ENCODE data around the gene PIK3R3. TPM values are rescaled to one million over a fixed set of nuclear protein-coding genes. Genes with fewer than 3 reads are reported as not detected.

The PIK3R3 gene
- total RNA-seq, 1 experiment from 2014 or later: 1.8 TPM

DNA sequence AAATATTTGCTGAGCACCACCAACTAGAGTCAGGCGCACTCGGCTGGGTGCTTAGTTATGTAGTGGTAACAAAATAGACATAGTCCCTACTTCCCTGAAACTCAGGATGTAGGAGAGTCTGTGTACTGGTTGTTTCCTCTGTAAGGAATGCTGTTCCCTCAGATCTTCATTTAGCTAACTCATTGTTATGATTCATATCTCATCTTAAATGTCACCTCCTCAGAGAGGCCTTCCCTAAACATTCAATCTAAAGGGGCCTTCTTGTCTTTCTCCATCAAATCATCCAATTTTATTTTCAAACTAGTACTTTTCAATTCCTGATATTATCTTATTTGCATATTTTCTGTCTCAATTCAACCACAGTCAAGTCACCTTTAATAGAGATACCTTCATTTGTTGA lies 132.9 kb downstream of the PIK3R3 start:
- DNase-seq (ENCODE audit: extremely low read depth, low read depth): no peak

DNA sequence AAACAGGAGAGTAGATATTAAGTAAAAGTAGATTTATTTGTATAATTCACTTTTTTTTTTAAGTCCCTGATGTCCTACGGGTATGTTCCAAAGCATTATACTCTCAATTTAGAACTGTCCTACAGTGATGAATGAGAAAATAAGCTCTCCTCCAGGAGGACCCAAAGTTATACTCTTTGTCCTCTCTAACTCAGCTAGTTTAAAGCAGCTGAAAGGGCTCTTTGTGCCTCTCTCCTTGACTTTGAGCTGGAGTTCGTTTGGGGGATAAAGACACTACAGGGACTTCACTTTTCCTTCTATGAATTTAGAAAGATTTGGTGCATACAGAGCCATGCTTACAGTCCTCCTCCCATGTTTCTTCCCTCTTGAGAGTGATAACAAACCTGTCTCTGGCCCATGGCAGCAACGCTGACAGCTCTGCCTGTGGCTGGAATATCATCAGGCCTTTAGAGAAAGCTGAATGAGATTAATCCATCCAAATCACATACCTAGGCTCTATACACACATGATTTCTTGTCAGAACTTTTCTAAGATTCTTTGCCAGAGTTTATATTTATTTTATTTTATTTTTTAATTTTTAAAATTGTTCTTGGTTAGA lies 134.3 kb downstream of the PIK3R3 start:
- no peak for DNase-seq (ENCODE audit: extremely low read depth, low read depth)

DNA sequence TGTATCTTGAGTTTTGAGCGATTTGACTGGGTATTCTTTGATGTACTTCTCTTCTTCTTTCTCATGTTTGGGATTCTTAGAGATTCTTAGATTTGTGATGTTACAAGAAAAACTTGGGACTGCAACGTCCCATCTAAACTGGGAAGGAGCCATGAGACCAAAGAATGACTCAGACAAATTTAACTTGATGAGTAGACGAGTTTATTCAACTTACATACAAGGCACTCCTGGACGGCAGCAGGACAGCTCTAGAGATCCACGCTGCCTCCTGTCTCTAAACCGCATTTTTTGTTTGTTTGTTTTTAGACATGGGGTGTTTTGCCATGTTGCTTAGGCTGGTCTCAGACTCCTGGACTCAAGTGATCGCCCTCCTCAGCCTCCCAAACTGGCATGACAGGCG lies 137.1 kb downstream of the PIK3R3 start:
- no peak for DNase-seq (ENCODE audit: extremely low read depth, low read depth)

DNA sequence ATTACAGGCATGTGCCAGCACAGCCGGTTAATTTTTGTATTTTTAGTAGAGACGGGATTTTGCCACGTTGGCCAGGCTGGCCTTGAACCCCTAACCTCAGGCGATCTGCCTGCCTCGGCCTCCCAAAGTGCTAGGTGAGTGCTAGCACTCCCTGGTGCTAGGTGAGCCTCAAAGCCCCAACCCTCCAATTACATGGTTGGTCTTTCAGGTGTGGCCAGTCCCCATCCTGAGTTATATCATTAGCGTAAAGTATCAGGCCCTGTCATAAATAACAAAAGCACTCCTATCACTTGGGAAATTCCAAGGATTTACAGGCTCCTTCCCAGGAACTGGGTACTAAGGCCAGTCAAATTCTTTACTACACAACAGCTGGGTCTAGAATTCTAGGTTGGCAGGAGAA lies 138.0 kb downstream of the PIK3R3 start:
- no peak for DNase-seq (ENCODE audit: extremely low read depth, low read depth)

Small RNAs within 50 kb of the gene (small RNA-seq; reads per million reads assigned to genes)
- gene AL358075.3 (0.04 to 0.12 reads per million in 2 experiments), gene AL672043.1 (0 reads per million in 2 experiments)

Other genes with a start within 250 kb of the PIK3R3 start
- gene TSPAN1, start 42.5 kb upstream of the PIK3R3 start, total RNA-seq (2014; rRNA removed; shearing (Covaris generic)): 0.07 and 1.0 TPM in 2 replicates
- gene P3R3URF, start 43.9 kb upstream of the PIK3R3 start, total RNA-seq (2014; rRNA removed; shearing (Covaris generic)): not detected in 2 replicates
- 43.7 and 47.5 TPM in 2 replicates for gene POMGNT1, start 65.8 kb upstream of the PIK3R3 start, total RNA-seq (2014; rRNA removed; shearing (Covaris generic))
- not detected in 2 replicates for gene LURAP1, start 70.7 kb upstream of the PIK3R3 start, total RNA-seq (2014; rRNA removed; shearing (Covaris generic))
- gene RAD54L, start 115.1 kb upstream of the PIK3R3 start, total RNA-seq (2014; rRNA removed; shearing (Covaris generic)): 5.3 and 6.6 TPM in 2 replicates
- 46.7 and 50.4 TPM in 2 replicates for gene LRRC41, start 171.0 kb upstream of the PIK3R3 start, total RNA-seq (2014; rRNA removed; shearing (Covaris generic))
- gene UQCRH, start 171.1 kb upstream of the PIK3R3 start, total RNA-seq (2014; rRNA removed; shearing (Covaris generic)): 655 and 672 TPM in 2 replicates
- gene NSUN4, start 208.2 kb upstream of the PIK3R3 start, total RNA-seq (2014; rRNA removed; shearing (Covaris generic)): 24.7 and 25.8 TPM in 2 replicates